NCI-H526 treated with DMSO at 0.1 percent for 48 hours (cell line): ENCODE results near the gene F10.

Experiments
- DNase-seq: peaks from one replicate; lab custom pipeline; 2025; lab: John Stamatoyannopoulos, UW

F10 gene

DNA sequence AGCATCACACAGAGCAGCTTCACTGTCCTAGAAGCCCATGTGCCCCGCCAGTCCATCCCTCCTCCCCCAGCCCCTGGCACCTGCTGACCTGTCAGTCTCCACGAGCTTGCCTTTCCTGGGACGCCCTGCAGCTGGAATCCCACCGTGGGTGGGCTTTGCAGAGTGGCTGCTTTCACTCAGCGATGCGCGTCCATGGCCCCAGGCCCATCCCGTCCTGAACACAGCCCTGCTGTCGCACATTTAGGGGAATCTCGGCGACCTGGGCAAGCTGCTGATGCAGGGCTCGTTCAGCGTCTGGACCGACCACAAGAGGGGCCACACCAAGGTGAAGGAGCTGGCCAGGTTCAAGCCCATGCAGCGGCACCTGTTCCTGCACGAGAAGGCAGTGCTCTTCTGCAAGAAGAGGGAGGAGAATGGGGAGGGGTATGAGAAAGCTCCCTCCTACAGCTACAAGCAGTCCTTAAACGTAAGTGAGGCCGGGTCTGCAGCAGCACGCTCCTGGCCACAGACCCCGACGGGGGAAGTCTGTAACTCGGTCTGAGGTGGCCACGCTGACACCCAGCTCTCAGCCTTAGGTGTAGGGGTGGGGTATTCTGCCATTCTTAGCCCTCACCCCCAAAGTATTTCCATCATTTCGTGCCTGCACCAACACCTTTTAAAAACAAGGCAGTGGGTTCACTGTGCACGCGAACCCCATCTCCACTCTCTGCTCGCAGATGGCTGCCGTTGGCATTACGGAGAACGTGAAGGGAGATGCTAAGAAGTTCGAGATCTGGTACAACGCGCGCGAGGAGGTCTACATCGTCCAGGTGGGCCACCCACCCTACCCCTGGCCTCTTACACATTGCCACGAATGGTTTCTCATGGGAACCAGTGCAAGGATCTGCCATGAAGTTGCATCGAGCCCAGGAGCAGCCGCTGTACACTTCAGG is 35.3 kb upstream of the F10 start:
- no peak for DNase-seq

DNA sequence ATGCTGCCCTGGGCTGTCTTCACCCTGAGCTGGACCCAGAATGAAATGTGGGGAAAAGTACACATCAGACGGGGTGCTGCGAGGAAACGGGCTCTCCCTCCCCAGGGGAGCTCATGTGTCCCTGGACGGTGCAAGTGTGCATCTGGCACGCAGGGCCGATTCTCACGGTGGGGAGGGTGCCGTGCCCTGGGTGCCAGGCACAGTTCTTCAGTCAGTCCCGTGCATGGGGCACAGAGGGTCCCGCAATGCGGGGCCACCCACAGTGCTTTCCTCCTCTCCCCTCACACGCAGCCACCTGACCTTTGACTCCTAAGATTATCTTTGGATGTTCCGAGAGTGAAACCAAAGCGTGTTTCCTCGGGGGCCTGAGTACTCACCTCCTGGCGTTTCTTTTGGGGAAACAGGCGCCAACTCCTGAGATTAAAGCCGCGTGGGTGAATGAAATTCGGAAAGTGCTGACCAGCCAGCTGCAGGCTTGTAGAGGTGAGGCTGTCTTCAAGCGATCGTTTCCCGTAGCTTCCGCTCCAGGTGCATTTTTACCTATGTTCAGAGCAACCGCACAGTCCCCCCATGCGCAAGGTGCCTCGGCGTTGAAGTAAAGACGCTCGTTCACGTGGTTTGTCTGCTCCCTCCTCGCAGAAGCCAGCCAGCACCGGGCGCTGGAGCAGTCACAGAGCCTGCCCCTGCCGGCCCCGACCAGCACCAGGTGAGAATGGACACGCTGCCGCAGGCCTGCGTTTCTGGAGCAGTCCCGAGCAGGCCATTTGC is 34.5 kb upstream of the F10 start:
- no peak for DNase-seq

- no peak for DNase-seq
These were observed 33.9 kb upstream of the F10 start for GRCh38 chr13:113088691-113089020.

DNA sequence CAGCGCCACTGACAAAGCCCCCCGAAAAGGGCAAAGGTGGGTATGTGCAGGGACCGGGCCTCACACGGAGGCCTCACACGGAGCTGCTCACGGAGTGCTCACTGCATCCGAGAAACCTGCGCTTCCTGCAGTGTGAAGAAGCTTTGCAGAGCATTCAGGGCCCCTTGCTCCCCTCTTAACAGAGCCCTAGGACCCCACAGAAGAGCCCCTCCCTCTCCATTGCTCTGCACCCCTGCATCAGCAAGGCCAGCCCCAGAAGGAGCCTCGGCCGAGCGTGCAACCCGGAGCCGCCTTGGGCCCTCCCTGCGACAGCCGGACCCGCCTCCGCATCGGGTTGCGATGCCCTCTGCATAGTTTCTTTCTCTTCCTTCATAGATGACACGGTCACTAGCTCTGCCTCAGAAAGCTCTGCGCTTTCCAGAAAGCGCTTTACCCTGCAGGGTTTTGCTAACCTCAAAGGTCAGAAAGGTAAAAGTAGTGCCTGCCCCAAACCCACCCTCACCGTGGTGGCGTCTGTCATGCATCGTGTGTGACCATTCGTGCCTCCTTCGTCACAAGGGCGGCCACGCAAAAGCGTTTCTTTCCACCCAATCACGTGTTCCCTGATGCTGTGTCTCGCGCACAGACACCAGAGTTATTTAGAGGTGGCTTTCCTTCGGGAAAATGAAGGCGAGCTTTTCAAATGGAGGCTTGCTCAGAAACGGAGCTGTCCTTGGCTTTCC is 32.7 kb upstream of the F10 start:
- no peak for DNase-seq

DNA sequence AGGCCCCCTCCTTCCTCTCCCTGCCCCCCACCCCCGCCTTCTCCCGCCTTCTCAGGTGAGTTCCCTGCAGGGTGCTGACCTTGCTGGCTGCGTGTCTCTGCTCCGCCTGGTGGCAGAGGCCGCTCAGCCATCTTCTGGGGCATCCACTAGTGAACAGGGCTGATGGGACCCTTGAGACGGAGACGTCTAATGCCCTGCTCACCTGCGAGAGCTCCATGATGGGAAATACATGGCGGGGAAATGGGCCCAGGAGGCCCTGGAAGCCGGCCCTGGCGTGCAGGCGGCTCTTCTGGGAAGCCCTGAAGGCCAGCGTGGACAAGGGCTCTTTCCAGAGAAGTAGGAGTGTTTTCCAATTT is 32.2 kb upstream of the F10 start:
- DNase-seq = no peak

DNA sequence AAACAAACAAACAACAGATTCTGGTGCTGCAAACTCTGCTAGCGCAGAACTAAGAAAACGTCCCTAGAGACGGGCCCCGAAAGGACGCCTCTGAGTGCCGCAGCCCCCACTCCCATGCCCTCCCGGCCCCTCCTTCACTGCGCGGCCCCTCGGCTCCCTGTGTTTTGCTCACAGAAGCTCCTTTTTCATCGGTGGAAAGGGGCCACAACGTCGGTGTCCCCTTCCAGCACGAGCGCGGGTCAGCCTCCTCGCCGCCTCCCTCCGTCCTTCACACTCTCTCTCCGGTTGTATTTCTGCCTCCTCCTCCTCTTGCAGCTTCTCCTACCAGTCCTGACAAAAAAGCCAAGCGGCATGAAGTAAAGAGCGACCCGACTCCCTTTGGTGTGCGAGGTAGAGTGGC is 31.8 kb upstream of the F10 start:
- no peak for DNase-seq

- DNase-seq = no peak
These were observed 31.3 kb upstream of the F10 start for GRCh38 chr13:113091211-113091771.

DNA sequence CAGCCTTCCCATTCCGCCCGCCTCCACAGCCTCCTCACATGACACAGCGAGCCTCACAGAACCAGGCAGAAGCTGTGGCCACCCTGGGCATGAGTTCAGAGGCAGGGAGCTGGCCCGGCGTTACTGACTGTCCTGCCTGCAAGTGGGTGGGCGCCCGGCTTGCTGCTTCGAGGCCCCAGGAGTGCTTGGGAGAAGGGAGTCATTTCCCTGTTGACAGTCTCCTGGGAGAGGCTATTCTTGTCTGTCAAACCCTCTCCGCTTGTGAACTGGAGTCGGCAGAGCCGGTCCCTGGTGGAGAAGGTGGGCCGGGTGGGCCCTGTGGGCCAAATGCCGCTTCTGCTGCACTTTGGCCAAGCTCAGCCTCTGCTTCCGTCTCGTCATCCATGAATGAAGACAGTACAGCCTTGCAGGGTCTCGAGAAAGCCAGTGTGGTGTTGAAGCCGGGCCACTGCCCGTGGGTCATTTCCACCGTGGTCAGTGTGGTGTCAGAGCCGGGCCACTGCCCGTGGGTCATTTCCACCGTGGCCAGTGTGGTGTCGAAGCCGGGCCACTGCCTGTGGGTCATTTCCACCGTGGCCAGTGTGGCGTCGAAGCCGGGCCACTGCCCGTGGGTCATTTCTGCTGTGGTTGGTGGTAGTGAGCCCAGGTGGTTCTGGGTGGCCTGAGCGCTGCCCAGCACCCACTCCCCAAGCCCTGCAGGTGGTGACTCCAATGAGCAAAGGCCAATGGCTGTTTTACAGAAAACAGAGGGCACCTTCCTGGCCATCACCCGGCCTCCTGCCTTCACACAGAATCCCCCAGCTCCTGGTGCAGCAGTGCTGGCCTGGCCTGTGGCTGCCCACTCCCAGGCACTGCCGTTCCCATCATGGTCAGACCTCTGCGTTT is 30.5 kb upstream of the F10 start:
- DNase-seq = no peak

GRCh38 chr13:113092776-113093579 is 29.6 kb upstream of the F10 start:
- DNase-seq = no peak

DNA sequence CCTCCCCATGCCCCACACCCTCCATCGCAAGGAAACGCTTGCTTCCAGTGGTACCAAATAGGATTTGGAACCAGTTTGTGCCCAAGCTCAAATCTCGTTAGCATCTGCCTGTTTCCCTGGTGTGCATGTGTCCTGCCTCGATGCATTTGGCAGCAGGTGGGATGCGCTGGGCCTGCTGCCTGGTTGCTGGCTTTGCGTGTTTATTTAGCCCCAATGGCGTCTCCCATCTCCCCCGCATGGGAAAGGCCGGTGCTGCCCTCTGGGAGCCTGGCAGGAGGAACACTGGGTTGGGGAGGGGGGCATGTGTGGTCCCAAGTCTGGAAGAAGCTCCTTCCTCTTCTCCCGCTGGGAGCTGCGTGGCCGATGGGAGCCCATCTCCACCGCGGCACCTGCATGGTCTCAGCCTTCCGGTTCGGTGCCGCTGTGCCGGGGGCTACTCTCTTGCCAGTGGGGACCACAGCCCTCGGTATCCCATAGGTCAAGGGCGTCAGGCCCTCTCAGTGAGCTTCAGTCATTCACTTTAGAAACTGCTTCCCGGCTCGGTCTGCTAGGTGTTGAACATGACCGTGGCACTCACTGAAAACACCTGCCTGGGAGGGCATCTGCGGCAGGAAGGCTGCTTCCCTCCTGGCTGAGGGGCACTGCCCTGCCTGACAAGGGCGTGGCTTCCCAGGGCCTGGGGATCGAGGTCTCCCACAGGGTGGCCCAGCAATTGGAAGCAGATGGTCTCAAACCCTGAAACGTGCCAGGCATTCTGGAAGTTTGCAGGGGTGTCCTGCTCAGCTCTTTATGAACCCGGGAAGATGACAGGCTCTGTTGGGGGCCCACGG is 28.8 kb upstream of the F10 start:
- DNase-seq = no peak

GRCh38 chr13:113094410-113094800 is 28.2 kb upstream of the F10 start:
- DNase-seq = no peak

GRCh38 chr13:113095146-113096051 is 27.2 kb upstream of the F10 start:
- no peak for DNase-seq

DNA sequence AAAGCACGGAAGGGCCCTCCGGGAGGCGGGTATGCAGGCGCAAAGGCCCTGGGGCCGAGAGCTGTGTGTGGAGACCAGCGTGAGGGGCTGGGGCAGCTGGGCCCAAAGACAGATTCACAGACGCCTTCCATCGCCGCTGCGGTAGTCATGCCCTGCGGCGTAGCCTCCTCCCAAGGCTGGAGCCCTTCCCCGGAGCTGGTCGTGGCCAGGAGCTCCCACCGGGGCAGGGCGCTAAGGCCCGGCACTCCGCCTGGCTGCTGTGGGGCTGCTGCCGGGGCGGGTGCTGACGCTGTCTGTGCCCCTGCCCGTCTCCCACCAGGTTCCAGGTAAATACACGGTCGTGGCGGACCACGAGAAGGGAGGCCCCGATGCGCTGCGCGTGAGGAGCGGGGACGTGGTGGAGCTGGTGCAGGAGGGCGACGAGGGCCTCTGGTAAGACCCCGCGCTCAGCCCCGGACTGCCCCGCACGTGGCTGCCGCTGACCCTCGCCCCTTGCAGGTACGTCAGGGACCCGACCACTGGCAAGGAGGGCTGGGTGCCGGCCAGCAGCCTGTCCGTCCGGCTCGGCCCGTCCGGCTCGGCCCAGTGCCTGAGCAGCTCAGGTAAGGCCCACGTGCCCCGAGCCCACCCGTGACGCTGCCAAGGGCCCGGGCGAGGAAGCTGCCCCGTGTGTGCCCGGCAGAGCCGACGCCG is 26.4 kb upstream of the F10 start:
- DNase-seq = no peak

DNA sequence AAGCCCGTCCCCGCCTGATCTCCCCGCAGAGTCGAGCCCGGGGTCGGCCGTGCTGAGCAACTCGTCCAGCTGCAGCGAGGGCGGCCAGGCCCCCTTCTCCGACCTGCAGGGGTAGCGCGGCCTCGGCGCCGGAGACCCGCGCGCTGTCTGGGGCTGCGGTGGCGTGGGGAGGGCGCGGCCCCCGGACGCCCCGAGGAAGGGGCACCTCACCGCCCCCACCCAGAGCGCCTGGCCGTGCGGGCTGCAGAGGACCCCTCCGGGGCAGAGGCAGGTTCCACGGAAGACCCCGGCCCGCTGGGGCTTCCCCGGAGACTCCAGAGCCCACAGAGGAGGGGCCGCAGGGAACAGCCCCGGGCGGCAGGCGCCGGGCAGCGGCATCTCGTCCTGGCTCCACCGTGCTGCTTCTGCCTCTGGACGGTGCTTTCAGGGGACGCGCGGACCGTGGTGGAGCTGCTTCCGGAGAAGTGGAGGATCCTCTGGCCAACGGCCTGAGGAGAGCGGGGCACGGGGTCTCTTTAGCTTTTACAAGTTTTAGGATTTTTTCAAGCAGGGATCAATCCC is 25.8 kb upstream of the F10 start:
- no peak for DNase-seq

GRCh38 chr13:113097651-113098050 is 24.9 kb upstream of the F10 start:
- DNase-seq = no peak

DNA sequence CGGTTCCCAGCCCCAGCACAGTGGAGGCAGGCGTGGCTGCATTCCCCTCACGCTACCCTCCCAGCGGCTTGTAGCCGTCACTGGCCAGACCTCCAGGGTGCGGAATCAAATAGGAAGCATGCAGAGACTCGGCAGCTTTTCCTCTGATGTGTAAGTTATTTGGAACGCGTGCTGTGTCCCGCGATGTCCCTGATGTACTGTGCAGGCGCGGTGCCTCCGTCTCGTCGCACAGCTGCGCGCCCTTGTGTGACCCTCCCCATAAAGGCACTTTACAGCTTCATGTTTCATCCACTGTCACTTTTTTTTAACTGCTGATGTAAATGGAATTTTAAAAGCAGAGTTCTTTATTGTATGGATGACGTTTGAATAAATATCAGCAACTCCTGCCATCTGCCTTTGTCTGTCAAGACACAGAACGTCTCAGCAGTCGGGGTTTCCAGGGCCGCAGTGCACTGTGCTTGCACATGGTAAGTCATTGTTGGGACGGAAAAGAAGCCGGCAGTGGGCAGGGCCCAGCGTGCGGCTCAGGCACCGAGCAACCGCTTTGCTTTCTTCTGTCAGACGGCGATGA is 24.4 kb upstream of the F10 start:
- DNase-seq = no peak

DNA sequence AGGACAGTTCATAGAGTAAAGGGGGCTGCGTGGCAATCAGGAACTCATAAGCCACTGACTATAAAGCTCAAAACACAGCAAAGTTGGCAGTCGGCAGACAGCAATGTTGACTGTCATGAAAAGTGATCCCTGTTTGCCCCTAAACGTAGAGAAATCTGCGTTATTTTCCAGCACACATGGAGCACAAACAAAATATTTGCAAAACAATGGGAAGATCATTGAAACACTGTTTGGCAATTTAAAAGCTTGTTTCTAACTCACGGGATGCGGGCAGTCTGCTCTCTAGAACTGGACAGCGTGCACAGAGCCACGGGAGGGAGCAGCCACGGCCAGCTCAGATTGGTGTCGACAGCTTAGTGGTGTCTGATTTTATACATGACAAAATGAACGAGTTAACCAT is 23.5 kb upstream of the F10 start:
- DNase-seq = no peak
